HepG2 (cell line): ENCODE results near the gene TRIM31. TPM values are rescaled to one million over a fixed set of nuclear protein-coding genes. Genes with fewer than 3 reads are reported as not detected.

ENCODE experiments used
- AGO1 ChIP-seq: fragments of 200-400 bp; formaldehyde crosslinking; IDR thresholded peaks from 2 replicates; pipeline ENCODE4 v1.6.1; 2017; ENCODE audit warnings: mild to moderate bottlenecking, low read depth, low read length, moderate library complexity; ENCODE audit not compliant: poor library complexity, severe bottlenecking
- ATF1 ChIP-seq: IDR thresholded peaks from 2 replicates; pipeline ENCODE4 v1.6.1; 2016; ENCODE audit warnings: mild to moderate bottlenecking, control low read depth
- CBFB ChIP-seq: sonication (generic); formaldehyde crosslinking; IDR thresholded peaks from 2 replicates; pipeline ENCODE4 v1.4.0; 2020; ENCODE audit warnings: missing genetic modification reagents
- CC2D1A ChIP-seq: sonication (generic); formaldehyde crosslinking; IDR thresholded peaks from 2 replicates; pipeline ENCODE4 v1.8.1; 2023; ENCODE audit warnings: mild to moderate bottlenecking, missing genetic modification reagents
- GTF2F1 ChIP-seq: fragments of 150-350 bp; IDR thresholded peaks from 2 replicates; pipeline ENCODE4 v1.6.1; 2014; ENCODE audit warnings: low read length
- HDAC6 ChIP-seq: fragments of 200-600 bp; sonication (generic); IDR thresholded peaks from 2 replicates; pipeline ENCODE4 v1.7.0; 2017; ENCODE audit warnings: mild to moderate bottlenecking, antibody characterized with exemption, low read length, low read depth
- KAT8 ChIP-seq: IDR thresholded peaks from 2 replicates; pipeline ENCODE4 v1.6.1; 2016; ENCODE audit warnings: missing genetic modification reagents, missing compliant biosample characterization
- MBD4 ChIP-seq: IDR thresholded peaks from 2 replicates; pipeline ENCODE4 v1.6.1; 2012; ENCODE audit warnings: low read length, inconsistent platforms, borderline replicate concordance
- PLSCR1 ChIP-seq: sonication (generic); formaldehyde crosslinking; IDR thresholded peaks from 2 replicates; pipeline ENCODE4 v1.5.0; 2020; ENCODE audit warnings: missing genetic modification reagents, mild to moderate bottlenecking, borderline replicate concordance
- RXRB ChIP-seq: IDR thresholded peaks from 2 replicates; pipeline ENCODE4 v1.6.1; 2016; ENCODE audit warnings: borderline replicate concordance, missing genetic modification reagents, missing compliant biosample characterization
- SALL2 ChIP-seq: sonication (generic); formaldehyde crosslinking; IDR thresholded peaks from 2 replicates; pipeline ENCODE4 v1.8.1; 2023; ENCODE audit warnings: mild to moderate bottlenecking, missing genetic modification reagents, inconsistent platforms
- YEATS2 ChIP-seq: sonication (generic); formaldehyde crosslinking; IDR thresholded peaks from 2 replicates; pipeline ENCODE4 v1.4.0; 2020; ENCODE audit warnings: missing genetic modification reagents, borderline replicate concordance
- ZBTB7B ChIP-seq: sonication (generic); formaldehyde crosslinking; IDR thresholded peaks from 2 replicates; pipeline ENCODE4 v1.4.0; 2020; ENCODE audit warnings: missing genetic modification reagents
- ZKSCAN5 ChIP-seq: sonication (generic); formaldehyde crosslinking; IDR thresholded peaks from 2 replicates; pipeline ENCODE4 v1.5.1; 2020; ENCODE audit warnings: mild to moderate bottlenecking, missing genetic modification reagents
- ZKSCAN8 ChIP-seq: IDR thresholded peaks from 2 replicates; pipeline ENCODE4 v1.6.1; 2016; ENCODE audit warnings: borderline replicate concordance, missing genetic modification reagents, missing compliant biosample characterization
- ZNF251 ChIP-seq: sonication (generic); formaldehyde crosslinking; IDR thresholded peaks from 2 replicates; pipeline ENCODE4 v1.9.0; 2021; ENCODE audit warnings: mild to moderate bottlenecking, missing genetic modification reagents
- ZNF282 ChIP-seq: fragments of 450-650 bp; IDR thresholded peaks from 2 replicates; pipeline ENCODE4 v1.6.1; 2018; ENCODE audit not compliant: partially characterized antibody
- ZNF318 ChIP-seq: sonication (generic); formaldehyde crosslinking; IDR thresholded peaks from 2 replicates; pipeline ENCODE4 v1.4.0; 2020; ENCODE audit warnings: mild to moderate bottlenecking, missing genetic modification reagents
- ZNF331 ChIP-seq: sonication (generic); formaldehyde crosslinking; IDR thresholded peaks from 2 replicates; pipeline ENCODE4 v1.4.0; 2020; ENCODE audit warnings: missing genetic modification reagents
- ZNF354B ChIP-seq: sonication (generic); formaldehyde crosslinking; IDR thresholded peaks from 2 replicates; pipeline ENCODE4 v1.8.0; 2022; ENCODE audit warnings: mild to moderate bottlenecking, missing genetic modification reagents
- ZNF530 ChIP-seq: sonication (generic); formaldehyde crosslinking; IDR thresholded peaks from 2 replicates; pipeline ENCODE4 v1.5.0; 2020; ENCODE audit warnings: low read depth, mild to moderate bottlenecking, missing genetic modification reagents
- ZNF562 ChIP-seq: sonication (generic); formaldehyde crosslinking; IDR thresholded peaks from 2 replicates; pipeline ENCODE4 v1.8.0; 2022; ENCODE audit warnings: missing genetic modification reagents, borderline replicate concordance
- ZNF605 ChIP-seq: sonication (generic); formaldehyde crosslinking; IDR thresholded peaks from 2 replicates; pipeline ENCODE4 v1.8.0; 2022; ENCODE audit warnings: mild to moderate bottlenecking, missing genetic modification reagents
- ZNF766 ChIP-seq: sonication (generic); formaldehyde crosslinking; IDR thresholded peaks from 2 replicates; pipeline ENCODE4 v1.5.0; 2020; ENCODE audit warnings: missing genetic modification reagents, borderline replicate concordance
- polyA plus RNA-seq, 8 experiments: library from polyadenylated mRNA; depleted of rRNA in 3 of 8; stranded (reverse) in 7 of 8; unstranded in 1 of 8; fragments of >200 nt; fragmentation: Illumina TruSeq in 4 of 8; extraction: Trizol in 4 of 8; gene quantifications; 2 replicates each; pipeline versions ENCODE4 v1.2.1 to v1.2.3, GENCODE V29; 2011 to 2016; ENCODE audit warnings: low read depth in 4 of 8, missing spikeins in 1 of 8, mixed read lengths in 1 of 8; ENCODE audit not compliant: insufficient read depth in 1 of 8
- total RNA-seq, 5 experiments: library from RNA; depleted of rRNA; stranded (reverse); fragments of >200 nt; fragmentation: Illumina TruSeq; extraction: Trizol; gene quantifications; 2 replicates each; pipeline ENCODE4 v1.2.3, GENCODE V29; 2016; ENCODE audit warnings: low read depth in 1 of 5

Gene TRIM31
- total and polyA plus RNA-seq, 2 of the 13 experiments (the other 11 are each of a cell fraction or from before 2014, with no cell fraction given), result 0.13 to 0.51 TPM

GRCh38 chr6:30075094-30075789 is 37.6 kb downstream of the TRIM31 start, which contains the start of gene RNF39 (continued):
- TF ChIP-seq ZNF354B (no peak), ZNF331 (CRISPR knock-in tag) (no peak), ZNF605 (CRISPR knock-in tag) (no peak), PLSCR1 (CRISPR knock-in tag) (no peak), CBFB (CRISPR knock-in tag) (0 out of 2 replicates have a peak, but pooled peaks have one; percentile 16), HDAC6 (no peak), YEATS2 (no peak; the same call in 1 of the 2 replicates), ZNF530 (CRISPR knock-in tag) (no peak), GTF2F1 (no peak), SALL2 (CRISPR knock-in tag) (peak; percentile 24; the same call in 1 of the 2 replicates), ZKSCAN8 (CRISPR knock-in tag) (no peak), ZNF282 (no peak), ZNF562 (CRISPR knock-in tag) (no peak), KAT8 (CRISPR knock-in tag) (0 out of 2 replicates have a peak, but pooled peaks have one; percentile 14), RXRB (CRISPR knock-in tag) (no peak), ZBTB7B (CRISPR knock-in tag) (peak; percentile 43), AGO1 (peak; percentile 10), CC2D1A (no peak), ZKSCAN5 (CRISPR knock-in tag) (no peak; the same call in 1 of the 2 replicates), ZNF766 (CRISPR knock-in tag) (0 out of 2 replicates have a peak, but pooled peaks have one; percentile 28), ZNF251 (CRISPR knock-in tag) (no peak), MBD4 (no peak), ATF1 (CRISPR knock-in tag) (no peak), ZNF318 (no peak)
